ENCODE measurements around the gene DDX56. TPM values are rescaled to one million over a fixed set of nuclear protein-coding genes. Genes with fewer than 3 reads are reported as not detected.

Gene DDX56
- total RNA-seq, 1 donor: 57.0 TPM

GRCh38 chr7:44549457-44549856 is 24.3 kb downstream of the DDX56 start:
- DNase-seq (ENCODE audit: low read depth): no peak
- TF ChIP-seq CTCF (IDR thresholded peaks at IDR 0.05; ENCODE audit: insufficient read depth, low read depth, low read length): no peak
- no peak overlapping the region for H3K4me3 ChIP-seq (ENCODE audit: low read depth, low read length)

DNA sequence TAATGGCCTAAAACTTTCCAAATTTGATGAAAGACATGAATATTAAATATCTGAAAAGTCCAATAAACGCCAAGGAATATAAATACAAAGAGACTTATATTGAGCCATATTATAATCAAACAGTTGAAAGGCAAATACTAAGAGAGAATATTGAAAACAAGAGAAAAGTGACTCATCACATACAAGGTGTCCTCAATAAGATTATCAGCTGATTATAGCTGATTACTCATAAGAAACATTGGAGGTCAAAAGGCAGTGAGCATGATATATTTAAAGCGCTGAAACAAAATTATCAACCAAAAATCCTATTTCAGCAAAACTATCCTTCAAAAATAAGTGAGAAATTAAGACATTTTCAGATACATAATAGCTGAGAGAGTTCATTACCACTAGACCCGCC is 24.8 kb downstream of the DDX56 start:
- no peak for TF ChIP-seq CTCF (IDR thresholded peaks at IDR 0.05; ENCODE audit: insufficient read depth, low read depth, low read length)
- no peak for DNase-seq (ENCODE audit: low read depth)

DNA sequence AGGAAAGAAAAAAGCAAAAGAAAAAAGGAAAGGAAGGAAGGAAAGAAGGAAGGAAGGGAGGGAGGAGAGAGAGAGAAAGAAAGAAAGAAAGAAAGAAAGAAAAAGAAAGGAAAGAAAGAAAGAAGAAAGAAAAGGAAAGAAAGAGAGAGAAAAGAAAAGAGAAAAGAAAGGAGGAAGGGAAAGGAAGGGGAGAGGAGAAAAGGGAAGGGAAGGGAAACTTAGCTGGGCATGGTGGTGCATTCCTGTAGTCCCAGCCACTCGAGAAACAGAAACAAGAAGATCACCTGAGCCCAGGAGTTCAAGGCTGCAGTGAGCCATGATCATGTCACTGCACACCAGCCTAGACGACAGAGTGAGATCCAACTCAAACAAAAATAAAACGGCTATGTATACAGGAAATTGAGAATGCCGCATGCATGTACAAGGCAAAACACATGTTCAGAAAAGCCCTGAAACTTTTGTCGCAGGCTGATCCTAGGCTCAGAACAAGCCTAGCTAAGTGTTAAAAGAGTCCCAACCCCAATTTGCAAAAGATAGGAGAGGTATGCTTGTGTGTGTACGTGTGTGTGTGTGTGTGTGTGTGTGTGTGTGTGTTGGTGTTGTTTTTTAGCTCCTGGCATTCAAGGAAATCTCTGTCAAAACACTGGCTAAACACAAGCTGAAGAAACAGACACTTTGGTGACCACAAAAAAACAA is 26.0 kb downstream of the DDX56 start:
- no peak for TF ChIP-seq CTCF (IDR thresholded peaks at IDR 0.05; ENCODE audit: insufficient read depth, low read depth, low read length)
- no peak overlapping the region for H3K4me3 ChIP-seq (ENCODE audit: low read depth, low read length)
- DNase-seq (ENCODE audit: low read depth): peak; percentile 18

More for the DNA sequence above, 24.8 kb downstream of the DDX56 start:
- no peak overlapping the region for H3K4me3 ChIP-seq (ENCODE audit: low read depth, low read length)

DNA sequence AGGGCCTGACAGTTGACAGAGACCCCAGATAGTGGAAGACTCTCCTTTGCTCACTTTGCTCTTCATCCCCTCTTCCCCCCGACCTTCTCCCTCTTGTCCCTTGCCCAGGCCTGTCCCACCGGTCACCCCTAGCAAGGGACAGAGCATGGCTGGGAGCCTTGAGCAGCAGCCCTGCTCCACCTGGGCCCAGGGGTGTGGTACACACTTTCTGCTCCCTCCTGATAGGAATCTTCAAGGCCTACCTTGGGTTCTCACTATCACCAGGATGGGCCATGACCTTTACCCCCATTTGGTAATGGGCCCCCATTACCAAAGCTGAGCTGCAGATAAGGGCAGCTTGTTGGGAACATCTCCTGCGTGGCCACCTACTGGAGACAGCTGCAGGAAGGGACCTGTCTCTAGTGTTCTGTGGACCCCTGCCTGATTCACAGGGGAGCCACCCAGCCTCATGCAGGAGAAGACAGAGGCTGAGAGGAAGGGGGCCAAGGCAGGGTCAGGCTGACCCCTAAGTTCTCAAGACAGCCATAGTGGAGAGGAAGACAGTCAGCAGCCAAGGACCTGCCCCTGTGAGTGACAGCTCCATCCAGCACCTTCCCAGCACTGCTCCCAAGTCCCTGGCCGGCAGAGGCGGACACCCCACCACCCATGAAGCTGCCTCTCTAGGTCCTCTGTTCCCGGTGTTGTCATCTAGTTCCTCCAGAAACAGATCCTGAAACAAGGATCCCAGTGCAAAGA is 31.7 kb downstream of the DDX56 start:
- no peak for DNase-seq (ENCODE audit: low read depth)
- no peak overlapping the region for H3K4me3 ChIP-seq (ENCODE audit: low read depth, low read length)
- TF ChIP-seq CTCF (IDR thresholded peaks at IDR 0.05; ENCODE audit: insufficient read depth, low read depth, low read length): no peak

- H3K4me3 ChIP-seq (ENCODE audit: low read depth, low read length): no peak within 1 kb of the TSS
- DNase-seq (ENCODE audit: low read depth): no peak
- TF ChIP-seq CTCF (IDR thresholded peaks at IDR 0.05; ENCODE audit: insufficient read depth, low read depth, low read length): no peak
Observed at GRCh38 chr7:44541028-44541869, 32.5 kb downstream of the DDX56 start, which contains the start of gene NPC1L1. Gene NPC1L1, minus strand, starts transcription at chr7:44541330. Its CDS starts 71 bp downstream, at chr7:44541259.

DNA sequence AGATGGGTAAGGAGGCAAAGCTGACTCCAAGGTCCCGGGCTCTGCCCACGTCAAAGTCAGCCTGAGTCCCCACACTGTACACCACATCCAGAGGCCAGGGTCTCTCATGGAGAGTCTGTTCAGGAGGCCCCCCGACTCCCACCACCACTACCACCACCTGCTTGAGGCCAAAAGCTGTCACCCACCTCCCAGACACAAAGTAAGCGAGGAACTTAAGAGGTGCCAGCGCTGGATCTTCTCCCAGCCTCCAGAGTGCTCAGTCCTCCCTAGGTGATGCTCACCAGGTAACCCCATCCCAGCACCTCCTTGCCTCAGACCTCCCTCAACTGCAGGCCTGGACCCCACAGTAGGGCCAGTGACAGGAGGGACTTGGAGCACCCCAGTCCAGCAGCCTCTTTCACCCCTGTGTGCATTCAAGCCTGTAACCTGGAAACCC is 33.1 kb downstream of the DDX56 start:
- TF ChIP-seq CTCF (IDR thresholded peaks at IDR 0.05; ENCODE audit: insufficient read depth, low read depth, low read length): no peak
- no peak for DNase-seq (ENCODE audit: low read depth)
- no peak overlapping the region for H3K4me3 ChIP-seq (ENCODE audit: low read depth, low read length)
